BE2C (cell line): ENCODE measurements around the gene AHRR.

Experiments used
- DNase-seq: peaks from one replicate; pipeline ENCODE4 v3.0.0-alpha.2; 2020
- H3K27me3 ChIP-seq: fragments of 250-450 bp; sonication (Bioruptor Pico); 2 replicates; pipeline ENCODE4 v1.5.1; 2020; ENCODE audit warnings: mild to moderate bottlenecking
- H3K36me3 ChIP-seq: fragments of 250-450 bp; sonication (Bioruptor Pico); 2 replicates; pipeline ENCODE4 v1.5.1; 2020; ENCODE audit warnings: mild to moderate bottlenecking
- H3K4me1 ChIP-seq: fragments of 250-450 bp; sonication (Bioruptor Pico); 2 replicates; pipeline ENCODE4 v1.5.1; 2020
- H3K4me3 ChIP-seq: 2 replicates; pipeline ENCODE4 v1.5.1; 2011; ENCODE audit warnings: low read depth, low read length
- H3K9me3 ChIP-seq: fragments of 250-450 bp; sonication (Bioruptor Pico); 2 replicates; pipeline ENCODE4 v1.5.1; 2020
- TF ChIP-seq, protein P1 (sequence below): IDR thresholded peaks from 2 replicates; pipeline ENCODE4 v1.5.1; 2012; ENCODE audit warnings: mild to moderate bottlenecking, low read depth, low read length

AHRR gene

DNA sequence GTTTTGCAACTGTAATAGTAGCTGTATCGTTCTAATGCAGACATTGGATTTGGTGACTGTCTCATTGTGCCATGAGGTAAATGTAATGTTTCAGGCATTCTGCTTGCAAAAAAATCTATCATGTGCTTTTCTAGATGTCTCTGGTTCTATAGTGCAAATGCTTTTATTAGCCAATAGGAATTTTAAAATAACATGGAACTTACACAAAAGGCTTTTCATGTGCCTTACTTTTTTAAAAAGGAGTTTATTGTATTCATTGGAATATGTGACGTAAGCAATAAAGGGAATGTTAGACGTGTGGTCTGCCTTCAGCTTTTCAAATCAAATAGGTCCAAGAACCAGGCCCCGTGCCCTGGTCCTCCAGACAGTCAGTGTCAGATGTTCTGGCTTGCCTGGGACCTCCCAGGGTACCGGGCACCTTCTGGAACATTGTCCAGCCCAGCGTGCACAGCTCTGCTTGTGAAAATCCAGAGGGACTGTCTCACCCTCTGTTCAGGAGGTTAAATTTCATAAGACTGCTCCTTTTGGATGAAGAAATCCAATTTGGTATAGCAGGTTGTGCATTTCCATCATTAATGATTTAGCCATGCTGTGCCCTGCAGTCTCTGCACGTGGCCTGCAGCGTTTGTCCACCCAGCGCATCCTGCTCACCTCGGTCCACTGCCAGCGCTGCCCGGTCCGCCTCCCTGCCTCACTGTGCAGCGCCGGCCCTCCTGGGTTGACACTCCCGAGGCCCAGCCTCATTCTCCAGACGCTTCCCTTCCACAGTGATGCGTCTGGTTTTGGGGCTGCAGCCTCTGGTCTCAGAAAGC, 6.6 kb upstream of the AHRR start:
- no peak for DNase-seq
- Histone ChIP-seq H3K4me1 (peaks cover 12% of the 10 kb centered on the region), H3K9me3 (no peaks in the 10 kb centered on the region), H3K4me3 (no peak overlapping the region), H3K36me3 (peaks cover 14% of the 10 kb centered on the region; the same call in 1 of the 2 replicates), H3K27me3 (peaks cover 11% of the 10 kb centered on the region)
- TF ChIP-seq, protein P1, sequence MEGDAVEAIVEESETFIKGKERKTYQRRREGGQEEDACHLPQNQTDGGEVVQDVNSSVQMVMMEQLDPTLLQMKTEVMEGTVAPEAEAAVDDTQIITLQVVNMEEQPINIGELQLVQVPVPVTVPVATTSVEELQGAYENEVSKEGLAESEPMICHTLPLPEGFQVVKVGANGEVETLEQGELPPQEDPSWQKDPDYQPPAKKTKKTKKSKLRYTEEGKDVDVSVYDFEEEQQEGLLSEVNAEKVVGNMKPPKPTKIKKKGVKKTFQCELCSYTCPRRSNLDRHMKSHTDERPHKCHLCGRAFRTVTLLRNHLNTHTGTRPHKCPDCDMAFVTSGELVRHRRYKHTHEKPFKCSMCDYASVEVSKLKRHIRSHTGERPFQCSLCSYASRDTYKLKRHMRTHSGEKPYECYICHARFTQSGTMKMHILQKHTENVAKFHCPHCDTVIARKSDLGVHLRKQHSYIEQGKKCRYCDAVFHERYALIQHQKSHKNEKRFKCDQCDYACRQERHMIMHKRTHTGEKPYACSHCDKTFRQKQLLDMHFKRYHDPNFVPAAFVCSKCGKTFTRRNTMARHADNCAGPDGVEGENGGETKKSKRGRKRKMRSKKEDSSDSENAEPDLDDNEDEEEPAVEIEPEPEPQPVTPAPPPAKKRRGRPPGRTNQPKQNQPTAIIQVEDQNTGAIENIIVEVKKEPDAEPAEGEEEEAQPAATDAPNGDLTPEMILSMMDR: no peak

DNA sequence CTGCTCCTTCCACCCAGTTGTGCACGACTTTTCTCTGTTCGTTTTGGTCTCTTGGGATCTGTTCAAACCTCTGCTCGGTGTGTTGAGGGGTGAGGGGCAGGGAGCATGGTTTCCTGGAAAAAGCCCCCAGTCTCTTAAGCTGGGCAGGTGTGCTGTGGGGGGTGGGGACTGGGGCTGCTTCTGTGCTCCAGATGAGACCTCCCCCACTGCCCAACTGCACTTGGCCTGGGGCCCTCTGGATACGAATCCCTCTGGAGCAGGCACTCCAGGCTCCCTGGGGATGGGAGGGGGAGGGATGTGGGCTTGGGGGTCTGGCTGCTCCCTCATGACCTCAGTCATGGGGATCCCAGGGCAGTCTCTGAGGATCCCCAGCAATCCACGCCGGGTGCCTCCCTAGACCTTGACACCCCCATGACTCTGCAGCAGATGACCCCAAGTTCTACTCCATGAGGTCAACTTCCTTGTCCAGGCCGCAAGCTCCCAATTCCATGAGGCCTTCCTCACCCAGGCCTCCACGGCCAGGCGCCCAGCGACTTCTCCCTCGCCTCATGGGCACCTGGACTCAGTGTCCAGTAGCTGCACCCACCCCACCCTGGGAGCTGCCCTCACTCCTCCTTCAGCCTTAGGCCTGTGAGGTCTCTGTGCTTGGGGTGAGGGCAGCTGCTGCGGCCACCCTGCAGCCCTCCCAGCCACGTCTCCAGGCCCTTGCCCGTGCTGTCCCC, 5.9 kb upstream of the AHRR start:
- Histone ChIP-seq H3K27me3 (peaks cover 18% of the 10 kb centered on the region), H3K4me3 (no peak overlapping the region), H3K36me3 (peaks cover 14% of the 10 kb centered on the region; the same call in 1 of the 2 replicates), H3K4me1 (peaks cover 12% of the 10 kb centered on the region), H3K9me3 (no peaks in the 10 kb centered on the region)
- TF ChIP-seq, protein P1: no peak
- peak; percentile 52 for DNase-seq

DNA sequence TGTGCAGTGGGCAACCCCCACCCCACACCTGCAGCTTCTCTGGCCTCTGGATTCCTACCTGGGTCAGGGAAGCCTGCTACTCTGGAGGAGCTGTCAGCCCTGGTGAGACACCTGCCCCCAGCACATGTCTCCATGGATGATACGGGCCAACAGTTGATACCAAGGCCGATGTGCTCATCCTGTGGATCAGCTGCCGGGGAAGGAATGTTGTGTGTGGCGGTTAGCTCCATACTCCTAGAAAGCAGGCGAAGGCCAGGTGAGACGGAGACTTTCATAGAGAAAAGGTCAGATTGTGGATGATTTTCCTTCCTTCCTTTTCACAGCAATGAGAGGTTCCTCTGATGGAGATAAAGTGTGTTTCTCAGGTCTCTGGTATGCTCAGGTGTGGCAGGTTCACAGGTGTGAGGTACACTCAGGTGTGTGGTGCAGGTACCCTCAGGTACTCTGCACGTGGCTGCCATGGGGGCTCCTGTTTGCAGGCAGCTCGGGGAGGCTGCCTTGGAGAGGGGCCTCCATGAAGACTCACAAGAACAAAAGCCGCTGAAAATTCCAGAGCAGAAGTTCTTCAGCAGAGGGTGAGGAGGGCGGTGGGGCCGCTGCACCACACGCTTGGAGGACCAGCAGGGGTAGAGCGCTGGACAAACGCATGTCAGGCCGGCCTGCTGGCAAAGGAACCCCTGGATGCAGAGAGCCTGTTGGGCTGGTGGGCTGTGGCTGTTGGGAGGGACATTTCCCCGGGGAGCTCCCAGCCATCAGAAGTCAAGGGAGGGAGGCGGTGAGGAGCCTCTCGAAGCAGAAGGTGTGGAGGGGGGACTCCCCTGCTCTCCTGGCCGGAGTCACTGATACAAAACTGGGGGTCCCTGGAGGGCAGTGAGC, 5.1 kb upstream of the AHRR start:
- TF ChIP-seq, protein P1: no peak

DNA sequence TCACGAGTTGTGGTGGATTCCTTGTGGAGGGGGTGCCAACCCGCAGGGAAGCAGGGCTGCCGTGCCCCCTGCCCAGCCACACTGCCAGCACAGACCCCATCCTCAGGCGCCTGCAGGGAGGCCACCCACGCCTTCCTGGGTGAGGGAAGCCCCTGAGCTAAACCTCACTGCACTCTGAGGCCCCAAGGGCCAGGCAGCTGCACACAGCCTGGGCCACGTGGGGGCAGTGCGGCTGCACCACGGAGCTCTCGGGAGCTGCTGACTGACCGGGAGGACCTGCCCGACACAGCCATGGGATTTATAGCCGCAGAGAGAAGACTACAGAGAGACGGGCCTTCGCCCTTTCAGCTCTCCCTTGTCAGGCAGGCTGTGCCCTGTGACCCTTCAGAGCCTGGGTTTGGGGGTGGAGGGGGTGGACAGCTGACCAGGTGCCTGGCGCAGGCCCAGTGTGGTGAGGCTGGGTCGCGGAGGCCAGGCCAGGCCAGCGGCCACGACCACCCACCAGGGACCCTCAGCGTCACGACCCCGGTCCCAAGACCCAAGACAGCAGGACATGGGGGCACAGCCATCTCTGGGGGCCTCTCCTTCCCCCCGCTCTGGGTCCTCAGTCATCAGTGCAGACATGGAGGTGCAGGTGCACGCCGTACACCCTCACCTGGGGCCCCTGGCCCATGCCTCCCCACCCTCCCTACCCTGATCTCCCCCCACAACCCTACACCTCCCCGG, 4.3 kb upstream of the AHRR start:
- Histone ChIP-seq H3K4me3 (no peak overlapping the region), H3K4me1 (peaks cover 12% of the 10 kb centered on the region), H3K36me3 (peaks cover 14% of the 10 kb centered on the region; the same call in 1 of the 2 replicates), H3K27me3 (peaks cover 34% of the 10 kb centered on the region), H3K9me3 (no peaks in the 10 kb centered on the region)
- peak; percentile 82 for DNase-seq
- TF ChIP-seq, protein P1: peak; percentile 82

More for the DNA sequence above, 5.1 kb upstream of the AHRR start:
- Histone ChIP-seq H3K4me1 (peaks cover 12% of the 10 kb centered on the region), H3K36me3 (peaks cover 14% of the 10 kb centered on the region; the same call in 1 of the 2 replicates), H3K4me3 (no peak overlapping the region), H3K27me3 (peaks cover 26% of the 10 kb centered on the region), H3K9me3 (no peaks in the 10 kb centered on the region)
- DNase-seq: no peak

DNA sequence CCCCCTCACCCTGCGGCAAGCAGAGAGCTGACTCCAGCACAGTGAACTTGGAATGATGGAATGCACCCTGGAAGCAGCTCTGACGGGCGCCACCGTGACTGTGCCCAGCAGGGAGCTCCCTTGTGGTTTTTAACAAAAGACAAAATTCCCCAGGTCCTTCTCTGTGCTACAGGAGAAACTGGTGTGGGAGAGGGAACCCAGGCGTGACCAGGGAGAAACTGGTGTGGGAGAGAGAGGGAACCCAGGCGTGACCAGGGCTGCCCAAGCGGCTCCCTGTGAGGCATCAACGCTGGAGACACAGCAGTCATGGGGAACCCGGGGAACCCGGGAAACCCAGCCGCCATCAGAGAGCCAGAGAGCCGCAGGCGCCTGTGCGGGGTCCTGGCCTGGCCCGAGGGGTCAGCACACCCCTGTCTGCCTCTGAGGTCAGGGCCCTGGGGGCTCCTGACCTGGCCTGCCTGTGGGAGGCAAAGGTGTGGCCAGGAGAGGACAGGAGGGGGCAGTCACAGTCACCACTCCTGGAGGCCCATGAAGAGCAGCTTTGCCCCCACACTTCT, 3.1 kb upstream of the AHRR start:
- Histone ChIP-seq H3K27me3 (peaks cover 34% of the 10 kb centered on the region), H3K4me1 (peaks cover 12% of the 10 kb centered on the region), H3K36me3 (peaks cover 14% of the 10 kb centered on the region; the same call in 1 of the 2 replicates), H3K9me3 (no peaks in the 10 kb centered on the region), H3K4me3 (no peak overlapping the region)
- TF ChIP-seq, protein P1: 0 out of 2 replicates have a peak, but pooled peaks have one; percentile 6
- no peak for DNase-seq
